Forelimb muscle (tissue), 1 donor: Measurements from ENCODE around the gene WDR5. TPM values are rescaled to one million over a fixed set of nuclear protein-coding genes. Genes with fewer than 3 reads are reported as not detected.

Experiments
- DNase-seq: peaks from one replicate; pipeline ENCODE4 v3.0.0-alpha.2; 2013; ENCODE audit warnings: low read depth
- polyA plus RNA-seq: library from polyadenylated mRNA; unstranded; fragments of 120-200 nt; gene quantifications from one replicate; pipeline ENCODE4 v1.2.1, GENCODE V29; 2013; ENCODE audit not compliant: insufficient read length

Gene WDR5
- polyA plus RNA-seq, 1 donor: 45.9 TPM

- DNase-seq: no peak
Measured at GRCh38 chr9:134187891-134188385, 52.1 kb downstream of the WDR5 start.

- DNase-seq: no peak
Measured at GRCh38 chr9:134188386-134189144, 52.7 kb downstream of the WDR5 start.

- no peak for DNase-seq
Measured at GRCh38 chr9:134189145-134189469, 53.2 kb downstream of the WDR5 start.

- DNase-seq: no peak
Measured at GRCh38 chr9:134189470-134190231, 53.8 kb downstream of the WDR5 start.

GRCh38 chr9:134190232-134191121 is 54.6 kb downstream of the WDR5 start:
- no peak for DNase-seq

GRCh38 chr9:134191455-134192209 is 55.8 kb downstream of the WDR5 start:
- no peak for DNase-seq

- no peak for DNase-seq
Measured at GRCh38 chr9:134192311-134192950, 56.5 kb downstream of the WDR5 start.

GRCh38 chr9:134192951-134193731 is 57.3 kb downstream of the WDR5 start:
- DNase-seq: no peak

GRCh38 chr9:134193912-134194535 is 58.1 kb downstream of the WDR5 start:
- DNase-seq: no peak

- no peak for DNase-seq
Measured at GRCh38 chr9:134195558-134195957, 59.7 kb downstream of the WDR5 start.

GRCh38 chr9:134196911-134197310 is 61.0 kb downstream of the WDR5 start:
- no peak for DNase-seq

GRCh38 chr9:134198791-134199190 is 62.9 kb downstream of the WDR5 start:
- DNase-seq: no peak

- no peak for DNase-seq
Measured at GRCh38 chr9:134200730-134201129, 64.8 kb downstream of the WDR5 start.

GRCh38 chr9:134203224-134203623 is 67.3 kb downstream of the WDR5 start:
- no peak for DNase-seq

- DNase-seq: no peak
Measured at GRCh38 chr9:134204041-134204440, 68.2 kb downstream of the WDR5 start.

GRCh38 chr9:134204991-134205578 is 69.2 kb downstream of the WDR5 start:
- no peak for DNase-seq

GRCh38 chr9:134205672-134206310 is 69.9 kb downstream of the WDR5 start:
- peak; percentile 93 for DNase-seq
